OCI-LY1 (cell line): ENCODE data around the gene SENP6.
"Not testable (repeated sequence)": the region's sequence is repeated elsewhere in the genome, so short reads cannot be mapped to it uniquely, and the experiment has no call there.

Experiments used
- H2AFZ ChIP-seq: fragments of 200-600 bp; sonication (generic), shearing (Covaris generic); 2 replicates; pipeline ENCODE4 v1.6.0; 2014; ENCODE audit warnings: antibody characterized with exemption, mild to moderate bottlenecking, low read length
- H3F3A ChIP-seq: fragments of 200-600 bp; sonication (generic), shearing (Covaris generic); 2 replicates; pipeline ENCODE4 v1.6.0; 2014; ENCODE audit warnings: mild to moderate bottlenecking, antibody characterized with exemption, low read length, moderate library complexity; ENCODE audit not compliant: insufficient read depth
- H3K27ac ChIP-seq: fragments of 200-600 bp; sonication (generic); 2 replicates; pipeline ENCODE4 v1.5.1; 2014; ENCODE audit warnings: low read length, mixed run types, mild to moderate bottlenecking, low read depth; ENCODE audit not compliant: poor library complexity, severe bottlenecking
- H3K27me3 ChIP-seq: fragments of 200-600 bp; sonication (generic); 2 replicates; pipeline ENCODE4 v1.6.0; 2014; ENCODE audit warnings: antibody characterized with exemption, mild to moderate bottlenecking, low read length, moderate library complexity; ENCODE audit not compliant: insufficient read depth
- H3K36me3 ChIP-seq: fragments of 200-600 bp; sonication (generic); 2 replicates; pipeline ENCODE4 v1.6.1; 2014; ENCODE audit warnings: mild to moderate bottlenecking, antibody characterized with exemption, low read length, moderate library complexity, mixed read lengths; ENCODE audit not compliant: insufficient read depth
- H3K4me1 ChIP-seq: fragments of 200-600 bp; sonication (generic); 2 replicates; pipeline ENCODE4 v1.5.1; 2014; ENCODE audit warnings: mild to moderate bottlenecking, low read length, moderate library complexity; ENCODE audit not compliant: insufficient read depth, severe bottlenecking
- H3K4me2 ChIP-seq: fragments of 200-600 bp; sonication (generic), shearing (Covaris generic); 2 replicates; pipeline ENCODE4 v1.6.1; 2014; ENCODE audit warnings: low read length
- H3K4me3 ChIP-seq: fragments of 200-600 bp; sonication (generic); 2 replicates; pipeline ENCODE4 v1.5.1; 2014; ENCODE audit warnings: low read length, low read depth, mild to moderate bottlenecking, mixed read lengths; ENCODE audit not compliant: poor library complexity, severe bottlenecking
- H3K79me2 ChIP-seq: fragments of 200-600 bp; shearing (Covaris generic); 2 replicates; pipeline ENCODE4 v1.6.1; 2016; ENCODE audit warnings: mixed run types, low read length, mixed read lengths; ENCODE audit not compliant: insufficient read depth
- H3K9ac ChIP-seq: fragments of 200-600 bp; sonication (generic), shearing (Covaris generic); 2 replicates; pipeline ENCODE4 v1.6.1; 2014; ENCODE audit warnings: mild to moderate bottlenecking, low read length, mixed read lengths
- H3K9me2 ChIP-seq: fragments of 200-600 bp; sonication (generic), shearing (Covaris generic); 2 replicates; pipeline ENCODE4 v1.6.1; 2014; ENCODE audit warnings: low read depth, mild to moderate bottlenecking, low read length, mixed read lengths
- H3K9me3 ChIP-seq: fragments of 200-600 bp; shearing (Covaris generic); 2 replicates; pipeline ENCODE4 v1.6.1; 2014; ENCODE audit warnings: low read length, mixed read lengths
- H4K20me1 ChIP-seq: fragments of 200-600 bp; sonication (generic), shearing (Covaris generic); 2 replicates; pipeline ENCODE4 v1.6.0; 2016; ENCODE audit warnings: mild to moderate bottlenecking, low read length; ENCODE audit not compliant: insufficient read depth
- EZH2 ChIP-seq: fragments of 200-600 bp; sonication (generic), shearing (Covaris generic); IDR thresholded peaks from 2 replicates; pipeline ENCODE4 v1.8.0; 2017; ENCODE audit warnings: borderline replicate concordance, mixed run types, mild to moderate bottlenecking, antibody characterized with exemption, low read length, moderate library complexity, mixed read lengths
- TF ChIP-seq, protein P1 (sequence below): fragments of 200-600 bp; sonication (generic), shearing (Covaris generic); IDR thresholded peaks from 2 replicates; pipeline ENCODE4 v1.5.1; 2017; ENCODE audit warnings: mild to moderate bottlenecking, antibody characterized with exemption, low read length, moderate library complexity, mixed read lengths

SENP6 gene

DNA sequence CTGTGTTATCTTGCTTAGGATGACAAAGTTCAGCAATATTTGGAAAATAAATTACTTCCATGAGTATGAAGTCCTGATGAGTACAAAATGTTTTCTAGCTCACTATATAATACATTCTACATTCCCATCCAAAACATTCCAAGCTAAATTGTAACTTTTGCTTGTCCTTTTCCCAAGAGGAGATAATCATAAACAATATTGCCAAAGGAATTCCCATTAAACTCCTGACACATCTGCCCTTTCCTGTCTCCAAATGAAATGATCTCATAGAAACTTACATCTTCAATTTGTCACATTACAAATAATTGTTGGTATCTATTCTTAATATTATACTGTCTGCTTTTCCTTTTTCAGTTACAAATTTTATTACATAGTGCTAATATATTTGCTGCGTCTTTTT is 20.4 kb upstream of the SENP6 start:
- H3K9me3 ChIP-seq, result no peaks in the 10 kb centered on the region
- H3F3A ChIP-seq, result no peaks in the 10 kb centered on the region; the same call in 1 of the 2 replicates
- no peak overlapping the region for H2AFZ ChIP-seq
- no peak overlapping the region for H3K4me2 ChIP-seq
- H3K79me2 ChIP-seq, result no peaks in the 10 kb centered on the region
- TF ChIP-seq EZH2, result no peak
- TF ChIP-seq, protein P1, sequence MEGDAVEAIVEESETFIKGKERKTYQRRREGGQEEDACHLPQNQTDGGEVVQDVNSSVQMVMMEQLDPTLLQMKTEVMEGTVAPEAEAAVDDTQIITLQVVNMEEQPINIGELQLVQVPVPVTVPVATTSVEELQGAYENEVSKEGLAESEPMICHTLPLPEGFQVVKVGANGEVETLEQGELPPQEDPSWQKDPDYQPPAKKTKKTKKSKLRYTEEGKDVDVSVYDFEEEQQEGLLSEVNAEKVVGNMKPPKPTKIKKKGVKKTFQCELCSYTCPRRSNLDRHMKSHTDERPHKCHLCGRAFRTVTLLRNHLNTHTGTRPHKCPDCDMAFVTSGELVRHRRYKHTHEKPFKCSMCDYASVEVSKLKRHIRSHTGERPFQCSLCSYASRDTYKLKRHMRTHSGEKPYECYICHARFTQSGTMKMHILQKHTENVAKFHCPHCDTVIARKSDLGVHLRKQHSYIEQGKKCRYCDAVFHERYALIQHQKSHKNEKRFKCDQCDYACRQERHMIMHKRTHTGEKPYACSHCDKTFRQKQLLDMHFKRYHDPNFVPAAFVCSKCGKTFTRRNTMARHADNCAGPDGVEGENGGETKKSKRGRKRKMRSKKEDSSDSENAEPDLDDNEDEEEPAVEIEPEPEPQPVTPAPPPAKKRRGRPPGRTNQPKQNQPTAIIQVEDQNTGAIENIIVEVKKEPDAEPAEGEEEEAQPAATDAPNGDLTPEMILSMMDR, result no peak
- H3K9me2 ChIP-seq, result no peaks in the 10 kb centered on the region; the same call in 1 of the 2 replicates
- no peaks in the 10 kb centered on the region for H4K20me1 ChIP-seq
- H3K36me3 ChIP-seq, result no peaks in the 10 kb centered on the region
- no peaks in the 10 kb centered on the region for H3K4me1 ChIP-seq
- H3K27me3 ChIP-seq, result no peaks in the 10 kb centered on the region
- no peak overlapping the region for H3K9ac ChIP-seq
- no peak overlapping the region for H3K4me3 ChIP-seq
- no peak overlapping the region for H3K27ac ChIP-seq

DNA sequence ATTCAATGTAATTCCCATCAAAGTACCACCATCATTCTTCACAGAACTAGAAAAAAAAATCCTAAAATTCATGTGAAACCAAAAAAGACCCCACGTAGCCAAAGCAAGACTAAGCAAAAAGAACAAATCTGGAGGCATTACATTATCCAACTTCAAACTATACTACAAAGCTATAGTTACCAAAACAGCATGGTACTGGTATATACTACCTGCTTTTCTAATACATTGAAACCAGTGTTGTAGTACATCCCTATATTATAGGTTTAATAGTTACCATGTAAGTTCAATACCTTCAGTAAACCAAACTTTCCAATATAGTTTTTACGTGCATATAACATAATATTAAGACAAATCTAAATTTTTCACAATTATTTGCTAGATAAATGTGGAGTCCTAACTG is 17.1 kb upstream of the SENP6 start:
- not testable (repeated sequence) for H3K9ac ChIP-seq, H3K4me1 ChIP-seq, H3K4me2 ChIP-seq, H3K36me3 ChIP-seq, H3K9me2 ChIP-seq, H3K4me3 ChIP-seq, H3K9me3 ChIP-seq, H3K27ac ChIP-seq, H3K79me2 ChIP-seq, H2AFZ ChIP-seq, H4K20me1 ChIP-seq, H3F3A ChIP-seq, H3K27me3 ChIP-seq

DNA sequence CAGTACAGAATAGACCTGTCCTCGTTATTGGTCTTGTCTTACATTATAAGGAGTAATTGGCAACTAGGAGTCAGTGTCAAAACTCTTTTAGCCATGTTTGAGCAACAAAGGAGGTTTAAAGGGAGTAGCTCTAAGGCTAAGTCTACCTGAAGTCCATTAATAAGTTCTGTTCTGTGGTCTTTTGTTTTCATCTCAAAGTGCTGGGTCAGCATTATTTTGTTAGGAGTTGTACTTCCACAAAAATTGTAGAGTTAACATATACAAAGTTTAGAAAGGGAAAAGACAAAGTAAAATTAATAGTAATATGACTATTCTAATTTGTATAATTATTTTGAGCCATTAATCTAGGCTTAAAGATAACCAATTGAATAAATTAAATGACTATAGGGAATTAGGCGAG is 12.7 kb upstream of the SENP6 start:
- TF ChIP-seq EZH2, result no peak
- TF ChIP-seq, protein P1, result no peak
- H3K4me2 ChIP-seq, result no peak overlapping the region
- H4K20me1 ChIP-seq, result no peaks in the 10 kb centered on the region
- no peaks in the 10 kb centered on the region for H3F3A ChIP-seq
- no peak overlapping the region for H2AFZ ChIP-seq
- no peaks in the 10 kb centered on the region for H3K27me3 ChIP-seq
- H3K27ac ChIP-seq, result no peak overlapping the region
- no peaks in the 10 kb centered on the region for H3K79me2 ChIP-seq
- no peaks in the 10 kb centered on the region for H3K4me1 ChIP-seq
- no peaks in the 10 kb centered on the region for H3K9me3 ChIP-seq
- no peak overlapping the region for H3K4me3 ChIP-seq
- H3K9me2 ChIP-seq, result no peaks in the 10 kb centered on the region
- no peak overlapping the region for H3K9ac ChIP-seq
- H3K36me3 ChIP-seq, result no peaks in the 10 kb centered on the region

DNA sequence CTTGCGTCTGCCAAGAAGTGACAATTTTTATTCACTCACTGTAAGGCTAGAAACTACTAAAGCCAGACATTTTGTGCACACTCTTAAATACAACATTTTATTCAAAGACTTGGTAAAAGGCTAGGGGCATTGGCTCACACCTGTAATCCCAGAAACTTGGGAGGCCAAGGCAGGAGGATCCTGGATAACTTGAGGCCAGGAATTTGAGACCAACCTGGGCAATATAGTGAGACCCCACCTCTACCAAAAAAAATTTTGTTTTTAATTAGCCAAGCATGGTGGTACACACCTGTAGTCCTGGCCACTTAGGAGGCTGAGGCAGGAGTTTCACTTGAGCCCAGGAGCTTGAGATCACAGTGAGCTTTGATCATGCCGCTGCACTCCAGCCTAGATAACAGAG is 11.3 kb upstream of the SENP6 start:
- Histone ChIP-seq H2AFZ (no peak overlapping the region), H3K79me2 (no peaks in the 10 kb centered on the region), H3K36me3 (no peaks in the 10 kb centered on the region), H3K9me3 (no peaks in the 10 kb centered on the region), H3K4me3 (no peak overlapping the region), H3K9me2 (no peaks in the 10 kb centered on the region), H4K20me1 (no peaks in the 10 kb centered on the region), H3K9ac (no peak overlapping the region), H3K4me1 (no peaks in the 10 kb centered on the region), H3K4me2 (no peak overlapping the region), H3K27ac (no peak overlapping the region), H3F3A (no peaks in the 10 kb centered on the region), H3K27me3 (no peaks in the 10 kb centered on the region)
- TF ChIP-seq, protein P1, result no peak
- no peak for TF ChIP-seq EZH2

DNA sequence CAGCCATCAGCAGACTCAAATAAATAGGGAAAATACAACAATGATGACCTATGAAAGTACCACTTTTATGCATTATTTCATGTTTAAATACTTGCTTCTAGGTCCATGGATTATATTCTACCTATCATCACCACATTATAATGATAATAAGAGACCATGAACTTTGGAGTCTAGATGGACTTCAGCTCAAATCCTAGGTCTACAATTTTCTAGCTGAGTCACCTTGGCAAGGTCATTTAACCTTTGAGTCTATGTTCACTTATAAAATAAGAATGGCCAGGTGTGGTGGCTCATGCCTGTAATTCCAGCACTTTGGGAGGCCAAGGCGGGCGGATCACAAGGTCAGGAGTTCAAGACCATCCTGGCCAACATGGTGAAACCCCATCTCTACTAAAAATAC is 5.3 kb upstream of the SENP6 start:
- H3K36me3 ChIP-seq, H3K4me1 ChIP-seq, H3F3A ChIP-seq: not testable (repeated sequence)

More for the DNA sequence above, 5.3 kb upstream of the SENP6 start:
- H3K27me3 ChIP-seq, H3K9me3 ChIP-seq, H4K20me1 ChIP-seq, H3K4me3 ChIP-seq, H3K9me2 ChIP-seq, H3K4me2 ChIP-seq, H3K27ac ChIP-seq, H3K9ac ChIP-seq, H2AFZ ChIP-seq, H3K79me2 ChIP-seq: not testable (repeated sequence)
